DND-41 (cell line): ENCODE data around the gene MARK4.

ENCODE experiments used
- ATAC-seq: fragments of 200-7000 bp; cut with Tn5 transposase; 3 replicates; pipeline ENCODE4 v1.9.1; 2021; ENCODE audit warnings: low read depth; ENCODE audit not compliant: insufficient read depth
- DNase-seq: peaks from one replicate; pipeline ENCODE4 v3.0.0-alpha.2; 2020
- H2AFZ ChIP-seq: 2 replicates; pipeline ENCODE4 v1.6.0; 2012; ENCODE audit warnings: low read depth, low read length
- H3K27ac ChIP-seq: 2 replicates; pipeline ENCODE4 v1.5.1; 2012; ENCODE audit warnings: low read length, inconsistent platforms
- H3K27me3 ChIP-seq: fragments of 200-600 bp; sonication (generic); 2 replicates; pipeline ENCODE4 v1.6.0; 2012; ENCODE audit warnings: low read length, mild to moderate bottlenecking, inconsistent platforms; ENCODE audit not compliant: insufficient read depth, poor library complexity
- H3K36me3 ChIP-seq: 2 replicates; pipeline ENCODE4 v1.5.1; 2012; ENCODE audit warnings: low read length, inconsistent platforms; ENCODE audit not compliant: insufficient read depth
- H3K4me1 ChIP-seq: 2 replicates; pipeline ENCODE4 v1.5.1; 2012; ENCODE audit warnings: mild to moderate bottlenecking, low read length; ENCODE audit not compliant: insufficient read depth
- H3K4me2 ChIP-seq: 2 replicates; pipeline ENCODE4 v1.6.0; 2012; ENCODE audit warnings: mild to moderate bottlenecking, moderate library complexity, low read length, inconsistent platforms; ENCODE audit not compliant: insufficient read depth
- H3K4me3 ChIP-seq, 2 experiments: fragments of 200-600 bp in 1 of 2; shearing (Covaris generic) in 1 of 2; 2 replicates each; pipeline ENCODE4 v1.5.1; 2012 to 2016; ENCODE audit warnings: inconsistent platforms in 2 of 2, low read length in 2 of 2, mild to moderate bottlenecking in 2 of 2, low read depth in 1 of 2, moderate library complexity in 1 of 2
- H3K79me2 ChIP-seq: 2 replicates; pipeline ENCODE4 v1.6.0; 2012; ENCODE audit warnings: low read length, inconsistent platforms; ENCODE audit not compliant: insufficient read depth
- H3K9ac ChIP-seq: 2 replicates; pipeline ENCODE4 v1.6.0; 2012; ENCODE audit warnings: low read depth, mild to moderate bottlenecking, inconsistent platforms, low read length, moderate library complexity
- H3K9me3 ChIP-seq: 2 replicates; pipeline ENCODE4 v1.5.1; 2012; ENCODE audit warnings: low read length, moderate library complexity, mild to moderate bottlenecking, inconsistent platforms; ENCODE audit not compliant: insufficient read depth, severe bottlenecking
- H4K20me1 ChIP-seq: 2 replicates; pipeline ENCODE4 v1.6.0; 2012; ENCODE audit warnings: low read length; ENCODE audit not compliant: insufficient read depth
- CTCF ChIP-seq: IDR thresholded peaks from 2 replicates; pipeline ENCODE4 v1.5.1; 2012; ENCODE audit warnings: borderline replicate concordance, low read length, moderate library complexity, mild to moderate bottlenecking; ENCODE audit not compliant: poor library complexity, severe bottlenecking; ENCODE audit errors: extremely low read depth
- EZH2 ChIP-seq: IDR thresholded peaks from 3 replicates; pipeline ENCODE4 v1.6.1; 2012; ENCODE audit warnings: borderline replicate concordance, low read depth, mild to moderate bottlenecking, moderate library complexity, low read length, inconsistent platforms; ENCODE audit not compliant: severe bottlenecking

Gene MARK4

GRCh38 chr19:45303269-45304060 lies 52.4 kb downstream of the MARK4 start:
- H3K36me3 ChIP-seq, result peaks cover 11% of the 10 kb centered on the region
- ATAC-seq (no peak), DNase-seq (no peak)
- H3K4me1 ChIP-seq, result no peaks in the 10 kb centered on the region
- no peak overlapping the region for H3K4me2 ChIP-seq
- H3K79me2 ChIP-seq, result no peaks in the 10 kb centered on the region
- H3K27me3 ChIP-seq, result no peaks in the 10 kb centered on the region
- H3K9ac ChIP-seq, result no peak overlapping the region
- H2AFZ ChIP-seq, result no peak overlapping the region
- peaks cover 4% of the 10 kb centered on the region; the same call in 1 of the 2 replicates for H4K20me1 ChIP-seq
- H3K9me3 ChIP-seq, result no peaks in the 10 kb centered on the region
- TF ChIP-seq EZH2, result no peak
- TF ChIP-seq CTCF, result no peak
- H3K4me3 ChIP-seq, result no peak overlapping the region
- H3K27ac ChIP-seq, result no peak overlapping the region

- peak; percentile 26; the same call in 2 of the 3 replicates for ATAC-seq
- no peaks in the 10 kb centered on the region for H3K9me3 ChIP-seq
Observed at GRCh38 chr19:45304141-45304926, 53.3 kb downstream of the MARK4 start.

GRCh38 chr19:45305007-45305406 lies 53.9 kb downstream of the MARK4 start:
- Histone ChIP-seq H3K9me3 (no peaks in the 10 kb centered on the region), H3K4me2 (no peak overlapping the region), H3K36me3 (peaks cover 5% of the 10 kb centered on the region; the same call in 1 of the 2 replicates), H3K9ac (no peak overlapping the region), H3K27me3 (no peaks in the 10 kb centered on the region), H2AFZ (no peak overlapping the region), H4K20me1 (peaks cover 4% of the 10 kb centered on the region; the same call in 1 of the 2 replicates), H3K27ac (no peak overlapping the region), H3K79me2 (no peaks in the 10 kb centered on the region), H3K4me1 (no peaks in the 10 kb centered on the region), H3K4me3 (no peak overlapping the region)
- TF ChIP-seq EZH2 (no peak), CTCF (no peak)
- no peak for DNase-seq
- ATAC-seq, result no peak

More at GRCh38 chr19:45304141-45304926, 53.3 kb downstream of the MARK4 start:
- H3K27me3 ChIP-seq, result no peaks in the 10 kb centered on the region
- no peak for DNase-seq
- no peak overlapping the region for H3K4me3 ChIP-seq
- H3K79me2 ChIP-seq, result no peaks in the 10 kb centered on the region
- H3K36me3 ChIP-seq, result peaks cover 8% of the 10 kb centered on the region
- H3K4me1 ChIP-seq, result no peaks in the 10 kb centered on the region
- no peak overlapping the region for H3K4me2 ChIP-seq
- TF ChIP-seq CTCF (no peak), EZH2 (no peak)
- H3K27ac ChIP-seq, result no peak overlapping the region
- H2AFZ ChIP-seq, result no peak overlapping the region
- H4K20me1 ChIP-seq, result peaks cover 4% of the 10 kb centered on the region; the same call in 1 of the 2 replicates
- no peak overlapping the region for H3K9ac ChIP-seq
